ENCODE data around the gene TAF4. TPM values are rescaled to one million over a fixed set of nuclear protein-coding genes. Genes with fewer than 3 reads are reported as not detected.

Gene TAF4
- total RNA-seq, 4 donors from 2014 or later, result 21.1 to 40.6 (median 22.1) TPM

DNA sequence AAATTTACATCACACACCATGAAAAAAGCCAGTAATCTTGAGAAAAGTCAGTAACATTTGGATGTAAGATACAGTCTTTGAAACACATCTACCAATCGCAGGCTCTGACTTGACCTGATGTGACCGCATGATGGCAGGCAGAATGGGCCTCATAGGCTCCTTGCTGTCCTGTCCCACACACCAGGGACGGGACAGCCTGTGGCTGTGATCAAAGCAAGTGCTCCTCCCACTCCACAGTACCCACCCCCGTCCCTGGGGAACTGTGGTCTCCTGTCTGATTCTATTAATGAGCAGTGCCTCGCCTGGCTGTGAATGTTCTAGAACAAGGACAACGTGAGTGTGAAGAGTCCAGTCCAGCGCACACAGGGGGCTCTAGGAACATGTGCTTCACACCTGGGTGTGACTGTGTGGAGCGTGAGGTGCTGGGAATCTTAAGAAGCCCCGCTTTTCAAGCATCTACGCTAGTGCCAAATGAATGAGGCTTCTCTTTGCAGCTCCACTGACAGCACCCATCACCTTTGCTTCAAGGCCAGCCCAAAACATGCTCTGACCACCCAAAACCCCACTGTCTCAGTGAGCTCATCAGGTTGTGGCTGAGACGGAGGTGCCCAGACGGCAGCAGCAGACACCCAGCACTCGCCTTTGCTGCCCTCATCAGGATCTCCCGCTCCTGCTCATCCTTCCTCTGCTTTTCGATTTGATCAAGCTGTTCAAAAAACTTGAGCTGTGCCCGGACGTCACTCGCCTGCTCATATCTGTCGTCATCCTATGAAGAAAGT, 67.1 kb downstream of the TAF4 start:
- TF ChIP-seq, protein P1, sequence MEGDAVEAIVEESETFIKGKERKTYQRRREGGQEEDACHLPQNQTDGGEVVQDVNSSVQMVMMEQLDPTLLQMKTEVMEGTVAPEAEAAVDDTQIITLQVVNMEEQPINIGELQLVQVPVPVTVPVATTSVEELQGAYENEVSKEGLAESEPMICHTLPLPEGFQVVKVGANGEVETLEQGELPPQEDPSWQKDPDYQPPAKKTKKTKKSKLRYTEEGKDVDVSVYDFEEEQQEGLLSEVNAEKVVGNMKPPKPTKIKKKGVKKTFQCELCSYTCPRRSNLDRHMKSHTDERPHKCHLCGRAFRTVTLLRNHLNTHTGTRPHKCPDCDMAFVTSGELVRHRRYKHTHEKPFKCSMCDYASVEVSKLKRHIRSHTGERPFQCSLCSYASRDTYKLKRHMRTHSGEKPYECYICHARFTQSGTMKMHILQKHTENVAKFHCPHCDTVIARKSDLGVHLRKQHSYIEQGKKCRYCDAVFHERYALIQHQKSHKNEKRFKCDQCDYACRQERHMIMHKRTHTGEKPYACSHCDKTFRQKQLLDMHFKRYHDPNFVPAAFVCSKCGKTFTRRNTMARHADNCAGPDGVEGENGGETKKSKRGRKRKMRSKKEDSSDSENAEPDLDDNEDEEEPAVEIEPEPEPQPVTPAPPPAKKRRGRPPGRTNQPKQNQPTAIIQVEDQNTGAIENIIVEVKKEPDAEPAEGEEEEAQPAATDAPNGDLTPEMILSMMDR (IDR thresholded peaks at IDR 0.05), result no peak
- TF ChIP-seq POLR2A (IDR thresholded peaks at IDR 0.05), result no peak
- H3K4me3 ChIP-seq (ENCODE audit: low read depth, poor library complexity, severe bottlenecking), result no peak overlapping the region
- WGBS, 2 donors, result 88 to 91% methylated on average over 19 of the region's 19 CpGs
- no peak for DNase-seq (ENCODE audit: low spot score in 2 of 2)
- intact Hi-C loops (cut with DNase I; ENCODE audit: low total_unique reads), result no loop called here

DNA sequence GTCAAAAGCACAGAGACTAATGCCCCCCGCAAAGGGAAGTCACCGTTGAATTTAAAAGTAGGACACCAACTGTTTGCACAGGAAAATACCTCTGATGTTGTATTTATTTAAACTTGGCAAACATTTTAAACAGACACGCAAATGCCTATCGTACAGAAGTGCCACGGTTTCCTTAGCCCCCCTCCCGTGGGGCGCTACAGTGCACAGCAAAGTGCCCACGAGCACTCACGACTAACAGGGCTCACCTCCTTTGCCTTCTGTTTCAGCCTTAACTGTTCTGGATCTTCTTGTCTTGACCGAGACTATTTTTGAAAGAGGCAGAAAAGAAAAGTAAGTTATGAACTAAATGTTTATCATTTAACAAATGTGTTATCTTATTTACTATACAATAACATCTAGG, 67.8 kb downstream of the TAF4 start:
- no peak overlapping the region for H3K4me3 ChIP-seq (ENCODE audit: low read depth, poor library complexity, severe bottlenecking)
- TF ChIP-seq, protein P1 (IDR thresholded peaks at IDR 0.05), result no peak
- no peak for TF ChIP-seq POLR2A (IDR thresholded peaks at IDR 0.05)
- no peak for DNase-seq (ENCODE audit: low spot score in 2 of 2)
- WGBS, 2 donors, result 91 to 92% methylated on average over 10 of the region's 10 CpGs
- intact Hi-C loops (cut with DNase I; ENCODE audit: low total_unique reads), result no loop called here

DNA sequence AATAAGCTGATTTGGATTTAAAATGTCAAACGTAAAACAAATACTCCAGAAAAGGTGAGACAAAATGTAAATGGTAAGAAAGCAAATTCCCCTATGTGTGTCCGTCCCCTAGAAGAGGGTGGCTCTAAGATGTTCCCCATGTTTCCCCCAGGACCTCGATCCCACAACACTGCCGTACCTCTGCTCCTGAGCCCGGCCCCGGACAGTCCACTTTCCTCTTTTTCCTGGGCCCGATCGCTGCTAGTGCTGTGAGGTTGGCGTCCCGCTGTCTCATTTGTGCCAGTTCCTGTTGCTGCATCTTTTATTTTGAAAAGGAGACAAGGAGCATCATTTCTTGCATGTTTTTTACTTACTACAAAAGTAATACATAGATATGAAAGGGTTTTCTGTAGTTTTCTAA, 68.3 kb downstream of the TAF4 start:
- TF ChIP-seq POLR2A (IDR thresholded peaks at IDR 0.05), result no peak
- TF ChIP-seq, protein P1 (IDR thresholded peaks at IDR 0.05), result no peak
- WGBS, 2 donors, result 85% methylated on average over 10 of the region's 10 CpGs
- intact Hi-C loops (cut with DNase I; ENCODE audit: low total_unique reads), result no loop called here
- no peak for DNase-seq (ENCODE audit: low spot score in 2 of 2)
- no peak overlapping the region for H3K4me3 ChIP-seq (ENCODE audit: low read depth, poor library complexity, severe bottlenecking)

DNA sequence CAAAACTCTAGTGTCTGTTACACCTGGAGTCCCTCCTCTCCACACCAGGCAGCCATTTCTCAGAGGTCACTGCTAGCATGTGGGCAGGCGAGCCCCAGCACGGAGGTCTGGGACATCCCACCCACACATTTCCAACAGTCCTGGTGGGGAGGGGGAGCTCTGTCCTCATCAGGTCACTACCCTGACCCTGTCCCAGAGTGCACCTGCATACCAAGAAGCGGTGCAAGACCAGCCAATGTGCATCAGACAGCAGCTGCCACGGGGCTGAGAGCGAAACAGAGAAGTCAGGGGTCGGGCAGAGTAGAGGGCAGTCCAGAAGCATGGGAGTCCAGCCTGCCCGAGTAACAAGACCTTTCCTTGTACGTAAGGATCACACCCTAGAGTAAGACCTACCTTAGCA, 71.1 kb downstream of the TAF4 start:
- H3K4me3 ChIP-seq (ENCODE audit: low read depth, poor library complexity, severe bottlenecking), result no peak overlapping the region
- no peak for TF ChIP-seq POLR2A (IDR thresholded peaks at IDR 0.05)
- TF ChIP-seq, protein P1 (IDR thresholded peaks at IDR 0.05), result no peak
- 99% methylated on average over 8 of the region's 8 CpGs for whole genome bisulfite sequencing, 2 donors
- intact Hi-C loops (cut with DNase I; ENCODE audit: low total_unique reads), result no loop called here
- DNase-seq (ENCODE audit: low spot score in 2 of 2), result no peak

DNA sequence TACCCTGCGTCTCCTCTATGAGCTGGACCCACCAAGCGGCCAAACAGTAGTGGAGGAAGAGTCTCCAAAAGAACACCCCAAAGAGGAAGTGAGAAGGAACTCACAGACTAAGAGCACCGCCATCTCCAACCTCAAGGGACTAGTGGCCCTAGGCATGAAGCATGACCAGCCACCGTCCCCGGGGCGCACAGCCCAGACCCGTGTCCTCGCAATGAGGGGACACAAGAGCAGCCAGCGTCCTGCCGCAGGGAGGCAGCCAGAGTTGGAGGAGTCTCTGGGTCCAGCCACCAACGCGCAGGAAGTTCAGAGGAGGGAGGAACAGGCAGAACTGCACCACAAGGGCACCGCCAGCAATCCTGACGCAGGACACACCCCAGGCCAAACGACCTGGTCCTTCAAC, 72.6 kb downstream of the TAF4 start:
- no peak for TF ChIP-seq POLR2A (IDR thresholded peaks at IDR 0.05)
- DNase-seq (ENCODE audit: low spot score in 2 of 2), result no peak
- no peak overlapping the region for H3K4me3 ChIP-seq (ENCODE audit: low read depth, poor library complexity, severe bottlenecking)
- intact Hi-C loops (cut with DNase I; ENCODE audit: low total_unique reads), result no loop called here
- WGBS, 2 donors, result 96 to 98% methylated on average over 15 of the region's 15 CpGs

DNA sequence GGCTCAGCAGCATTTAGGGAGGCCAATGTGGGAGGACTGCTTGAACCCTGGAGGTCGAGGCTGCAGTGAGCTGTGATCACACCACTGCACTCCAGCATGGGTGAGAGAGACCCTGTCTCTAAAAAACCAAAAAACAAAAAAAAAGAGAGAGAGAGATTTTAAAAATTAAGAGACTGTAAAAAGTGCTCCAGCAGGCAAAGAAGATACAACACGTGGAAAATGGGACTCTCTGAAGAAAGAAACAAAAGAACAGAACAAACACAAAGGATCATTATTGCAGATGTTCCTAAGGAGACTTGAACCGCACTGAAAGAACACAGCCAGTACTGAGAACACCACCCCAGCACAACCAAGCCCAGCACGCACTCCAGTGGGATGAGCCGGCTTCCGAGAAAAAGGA, 74.2 kb downstream of the TAF4 start:
- no peak for DNase-seq (ENCODE audit: low spot score in 2 of 2)
- H3K4me3 ChIP-seq (ENCODE audit: low read depth, poor library complexity, severe bottlenecking), result no peak overlapping the region
- intact Hi-C loops (cut with DNase I; ENCODE audit: low total_unique reads), result no loop called here
- WGBS, 2 donors, result 96% methylated on average over 6 of the region's 6 CpGs
- TF ChIP-seq, protein P1 (IDR thresholded peaks at IDR 0.05), result no peak
- no peak for TF ChIP-seq POLR2A (IDR thresholded peaks at IDR 0.05)
